HG03139 (cell line): Measurements from ENCODE around the gene SPTBN5.

Experiments
- ATAC-seq: cut with Tn5 transposase; IDR thresholded peaks from one replicate; pipeline ENCODE4 v1.9.1; 2021; ENCODE audit not compliant: unreplicated experiment

SPTBN5 gene

DNA sequence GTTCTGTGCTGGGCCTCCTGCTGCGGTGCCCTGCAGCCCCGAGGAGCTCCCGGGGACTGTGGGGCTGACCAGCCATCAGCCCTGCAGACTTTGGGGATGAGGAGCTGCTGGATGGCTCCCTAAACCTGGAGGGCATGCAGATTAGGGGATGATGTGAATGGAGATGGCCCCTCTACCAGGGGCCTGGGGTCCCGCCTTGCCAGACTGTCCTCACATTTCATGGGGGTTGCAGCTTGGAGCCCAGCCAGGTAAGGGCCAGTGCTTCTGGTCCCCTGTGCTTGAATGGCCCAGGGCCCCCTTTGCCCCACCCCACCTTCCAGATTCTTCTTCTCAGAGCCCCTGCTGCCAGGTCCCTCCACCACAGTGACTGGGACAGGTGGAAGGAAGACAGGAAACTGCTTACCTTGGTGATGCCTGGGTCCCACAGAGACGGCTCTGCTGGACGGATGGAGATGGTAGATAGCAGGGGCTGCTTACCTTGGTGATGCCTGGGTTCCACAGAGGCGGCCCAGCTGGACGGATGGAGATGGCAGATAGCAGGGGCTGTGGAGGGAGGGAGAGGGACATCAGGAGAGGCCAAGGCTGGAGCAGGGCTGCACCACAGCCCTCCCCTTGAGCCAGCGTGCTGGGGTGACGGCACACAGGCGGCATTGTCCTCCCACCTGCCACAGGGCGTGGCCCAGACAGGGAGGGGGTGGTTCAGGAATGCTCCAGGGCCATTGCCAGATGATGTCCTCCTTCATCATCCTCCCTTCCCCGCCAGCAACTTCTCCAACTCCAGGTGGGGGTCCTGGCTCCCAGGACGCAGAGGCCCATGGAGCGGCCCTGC, at the start of gene SPTBN5:
Gene SPTBN5, minus strand, starts transcription at position 632 of the 829 bp plus-strand sequence. Its CDS starts 556 bp downstream, at position 76.
- no peak for ATAC-seq

DNA sequence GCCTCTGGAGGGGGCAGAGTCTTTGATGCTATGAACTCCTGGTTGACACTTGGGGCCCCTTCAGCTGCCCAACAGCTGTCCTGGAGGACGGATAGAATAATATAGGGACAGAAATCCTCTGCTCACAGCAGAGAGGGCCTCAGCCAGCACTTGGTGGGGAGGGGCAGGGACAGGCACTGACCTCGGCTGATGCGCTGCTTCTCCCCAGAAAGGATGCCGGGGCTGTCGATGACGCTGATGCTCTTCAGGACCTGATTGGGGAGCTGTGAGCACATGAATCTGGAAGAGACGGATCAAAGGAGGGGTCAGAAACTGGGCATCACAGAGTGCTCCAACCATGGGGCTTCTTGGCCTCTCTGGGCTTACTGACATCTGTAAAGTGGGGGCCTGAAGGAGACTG, 49.0 kb upstream of the SPTBN5 start:
- ATAC-seq: no peak

GRCh38 chr15:41941644-41942415, 48.0 kb upstream of the SPTBN5 start:
- no peak for ATAC-seq

DNA sequence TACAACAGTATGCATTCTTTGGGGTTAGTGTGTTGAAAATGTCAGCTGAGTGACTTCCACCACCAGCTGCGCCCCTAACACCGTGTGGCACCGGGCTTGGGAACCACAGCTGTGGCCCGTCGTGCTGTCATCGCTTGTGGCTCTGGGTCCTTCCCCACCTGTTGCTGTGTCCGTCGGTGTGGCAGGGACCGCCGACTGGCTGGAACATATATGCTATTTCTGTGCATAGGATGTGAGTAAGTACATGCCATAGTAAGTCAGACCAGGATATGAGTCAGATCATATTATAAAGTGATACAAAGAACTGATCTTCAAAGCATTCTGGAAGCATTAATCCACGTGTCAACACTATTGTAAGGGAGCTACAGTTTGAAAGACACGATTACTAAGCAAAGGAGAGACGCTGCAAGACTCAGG, 46.6 kb upstream of the SPTBN5 start:
- ATAC-seq: no peak

DNA sequence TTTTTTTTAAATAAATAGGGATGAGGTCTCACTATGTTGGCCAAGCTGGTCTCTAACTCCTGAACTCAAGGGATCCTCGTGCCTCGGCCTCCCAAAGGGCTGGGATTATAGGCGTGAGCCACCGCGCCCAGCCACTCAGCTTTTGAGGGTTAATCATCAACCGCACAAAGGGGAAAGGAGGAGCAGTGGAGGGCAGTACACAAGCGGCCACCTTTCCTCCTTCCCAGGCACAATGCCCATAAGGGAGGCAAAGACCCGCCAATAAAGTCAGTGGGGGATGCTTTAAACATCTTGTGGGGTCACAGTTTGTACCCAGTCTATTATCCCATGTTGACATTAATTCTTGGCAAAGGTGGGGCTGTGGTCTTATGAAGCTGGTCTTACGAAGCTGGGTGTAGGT, 46.1 kb upstream of the SPTBN5 start:
- ATAC-seq: no peak

DNA sequence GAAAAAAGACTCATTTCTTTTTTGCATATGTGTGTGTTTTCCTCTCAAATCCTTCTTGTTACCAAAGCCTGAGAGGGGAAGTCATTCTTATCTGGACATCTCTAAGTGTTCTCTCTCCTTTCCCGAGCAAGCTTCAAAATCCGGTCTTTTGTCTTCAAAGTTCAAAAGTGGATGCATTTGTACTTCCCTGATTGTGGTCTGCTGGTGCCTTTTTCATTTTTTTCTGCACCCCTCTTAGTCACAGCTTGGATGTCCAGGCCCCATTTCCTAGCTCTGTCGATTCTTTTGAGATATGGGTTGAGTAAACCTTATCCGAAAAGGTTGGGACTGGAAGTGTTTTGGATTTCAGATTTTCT, 43.7 kb upstream of the SPTBN5 start:
- no peak for ATAC-seq

DNA sequence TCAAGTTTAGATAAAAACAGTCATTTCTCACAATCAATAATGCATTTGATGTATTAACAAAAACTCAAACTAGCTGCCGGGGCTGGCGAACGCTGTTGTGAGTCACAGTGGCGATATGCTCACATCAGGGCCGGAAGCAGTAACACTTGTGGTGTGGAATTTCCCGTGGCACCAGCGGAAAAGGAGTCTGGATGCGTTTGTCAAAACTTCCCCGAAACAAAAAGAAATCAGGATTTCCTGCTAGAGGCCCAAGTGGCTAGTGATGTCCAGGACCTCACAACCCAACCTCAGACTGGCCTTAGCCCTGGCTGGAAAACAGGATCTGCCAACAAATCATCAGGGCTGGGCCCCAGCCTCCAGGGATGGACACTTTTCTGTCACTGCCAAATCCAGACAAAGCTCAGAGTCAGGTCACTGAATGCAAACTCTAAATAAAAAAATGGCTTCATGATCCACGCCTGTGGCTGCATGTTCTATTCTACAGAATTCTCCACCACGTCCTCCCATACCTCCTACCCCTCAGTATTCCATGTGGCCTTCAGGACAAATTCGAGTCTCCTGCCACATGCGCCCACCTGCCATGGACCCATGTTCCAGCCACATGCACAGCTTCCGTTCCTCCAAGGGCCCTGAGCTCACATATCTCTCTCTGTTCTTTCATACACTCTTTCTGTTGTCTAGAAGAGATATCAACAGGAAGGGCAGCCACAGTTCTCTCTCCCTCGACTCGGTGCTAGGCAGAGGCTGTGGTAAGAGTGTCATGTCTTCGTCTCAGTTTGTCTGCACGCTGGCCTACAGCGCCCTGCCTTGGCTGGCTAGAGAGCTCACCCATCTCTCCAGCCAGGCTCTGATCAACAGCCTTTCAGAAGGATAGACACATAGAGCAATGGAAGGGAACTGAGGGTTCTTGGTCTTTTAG, 43.1 kb upstream of the SPTBN5 start:
- no peak for ATAC-seq

- no peak for ATAC-seq
Measured at GRCh38 chr15:41936155-41936554, 42.3 kb upstream of the SPTBN5 start.

DNA sequence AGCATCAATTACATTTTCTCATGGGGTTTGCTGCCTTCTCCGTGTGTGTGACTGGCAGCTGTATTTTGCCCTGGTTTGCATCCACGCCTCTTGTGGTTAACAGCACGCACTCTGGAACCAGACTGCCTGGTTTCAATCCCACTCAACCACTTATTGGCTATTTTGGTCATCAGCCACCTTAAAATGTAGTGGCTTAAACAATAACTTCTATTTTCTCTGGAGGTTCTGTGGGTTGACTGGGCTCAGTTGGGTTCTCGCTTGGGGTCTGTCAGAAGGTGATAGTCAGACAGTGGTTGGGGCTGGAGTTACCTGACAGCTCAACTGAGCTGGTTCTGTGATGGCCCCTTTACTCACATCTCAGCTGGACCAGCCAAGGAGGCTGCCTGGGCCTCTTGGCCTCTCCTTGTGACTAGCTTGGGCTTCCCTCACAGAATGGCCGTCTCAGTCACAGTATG, 41.7 kb upstream of the SPTBN5 start:
- no peak for ATAC-seq

- peak; percentile 44 for ATAC-seq
Measured at GRCh38 chr15:41934843-41935242, 41.0 kb upstream of the SPTBN5 start.

DNA sequence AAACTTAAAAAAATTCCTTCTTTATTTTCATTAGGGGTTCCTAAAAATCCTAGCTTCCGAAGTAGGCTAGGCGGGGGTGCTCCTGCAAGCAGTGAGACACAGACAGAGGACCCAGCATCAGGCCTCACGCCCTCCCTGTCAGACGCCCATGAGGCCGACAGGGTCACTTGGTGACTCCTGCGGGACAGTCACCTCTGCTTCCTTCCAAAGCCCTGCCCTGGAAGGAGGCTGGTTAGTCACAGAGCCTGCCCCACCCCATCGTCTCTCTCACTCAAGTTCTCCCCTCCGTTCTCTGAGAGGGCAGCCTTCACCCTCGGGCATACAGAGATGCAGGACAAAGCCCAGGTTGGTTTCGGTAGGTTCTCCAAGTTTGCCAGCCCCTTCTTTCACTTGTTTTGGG, 39.9 kb upstream of the SPTBN5 start:
- no peak for ATAC-seq

DNA sequence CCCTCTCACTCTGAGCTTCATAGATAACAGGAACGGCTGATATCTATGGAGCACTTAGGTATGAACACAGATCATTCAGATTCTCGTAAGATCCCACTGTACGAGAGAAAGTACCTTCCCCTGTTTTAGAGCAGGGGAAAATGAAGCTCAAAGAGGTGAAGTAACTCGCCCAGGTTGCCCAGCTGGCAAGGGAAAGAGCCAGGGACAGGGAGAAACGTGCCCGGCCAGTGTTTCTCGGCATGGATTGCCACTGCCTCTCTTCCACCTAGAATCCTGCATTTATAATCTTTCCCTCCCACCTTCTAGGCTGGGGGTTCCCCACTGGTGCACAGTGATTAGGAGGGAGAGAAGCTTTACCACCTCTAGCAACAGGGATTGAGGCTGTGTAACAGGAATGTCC, 39.5 kb upstream of the SPTBN5 start:
- no peak for ATAC-seq

GRCh38 chr15:41932511-41933289, 38.8 kb upstream of the SPTBN5 start:
- ATAC-seq: no peak

- ATAC-seq: no peak
Measured at GRCh38 chr15:41932101-41932500, 38.2 kb upstream of the SPTBN5 start.

- no peak for ATAC-seq
Measured at GRCh38 chr15:41930867-41931222, 37.0 kb upstream of the SPTBN5 start.

GRCh38 chr15:41930221-41930866, 36.5 kb upstream of the SPTBN5 start:
- ATAC-seq: no peak

- peak; percentile 47 for ATAC-seq
Measured at GRCh38 chr15:41928637-41929620, 35.1 kb upstream of the SPTBN5 start.

GRCh38 chr15:41928100-41928499, 34.2 kb upstream of the SPTBN5 start:
- no peak for ATAC-seq

DNA sequence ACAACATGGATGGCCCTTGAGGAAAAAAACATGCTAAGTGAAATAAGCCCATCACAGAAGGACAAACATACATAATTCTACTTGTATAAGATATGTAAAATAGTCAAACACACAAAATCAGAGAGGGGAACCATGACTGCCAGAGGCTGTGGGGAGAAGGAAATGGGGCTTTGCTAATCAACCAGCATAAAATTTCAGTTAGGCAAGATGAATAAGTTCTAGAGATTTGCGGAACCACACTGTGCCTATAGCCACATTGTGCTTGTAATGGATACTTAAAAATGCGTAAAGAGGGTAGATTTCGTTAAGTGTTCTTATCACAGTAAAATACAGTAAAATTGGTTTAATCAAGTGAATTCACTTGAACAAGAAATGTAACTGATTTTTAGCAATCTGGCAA, 33.7 kb upstream of the SPTBN5 start:
- no peak for ATAC-seq
